HepG2 (cell line): ENCODE data around the gene ARIH2. TPM values are rescaled to one million over a fixed set of nuclear protein-coding genes. Genes with fewer than 3 reads are reported as not detected.
A peak's percentile ranks its signal among the peaks of the same experiment; 100 is the strongest.

Experiments used
- AKAP8 ChIP-seq: sonication (generic); formaldehyde crosslinking; IDR thresholded peaks from 2 replicates; pipeline ENCODE4 v1.5.1; 2020; ENCODE audit warnings: mild to moderate bottlenecking, missing genetic modification reagents
- ASH2L ChIP-seq: fragments of 300-600, 200-600 bp; sonication (generic); IDR thresholded peaks from 2 replicates; pipeline ENCODE4 v1.7.0; 2017; ENCODE audit warnings: low read depth, mild to moderate bottlenecking, moderate library complexity, mixed read lengths, low read length; ENCODE audit not compliant: insufficient read length
- ATF4 ChIP-seq, 2 experiments: fragments of 450-650 bp in 1 of 2; sonication (generic) in 1 of 2; formaldehyde crosslinking; IDR thresholded peaks; 2 replicates each; pipeline versions ENCODE4 v1.5.0 to v1.8.0; 2020 to 2022; ENCODE audit warnings: mild to moderate bottlenecking in 1 of 2, missing genetic modification reagents in 1 of 2
- ATF5 ChIP-seq: sonication (generic); formaldehyde crosslinking; IDR thresholded peaks from 2 replicates; pipeline ENCODE4 v1.4.0; 2020; ENCODE audit warnings: mild to moderate bottlenecking, low read depth, missing genetic modification reagents
- HMGA1 ChIP-seq: sonication (generic); formaldehyde crosslinking; conservative IDR thresholded peaks from 2 replicates; pipeline ENCODE4 v1.4.0; 2020; ENCODE audit warnings: missing genetic modification reagents
- HOXA3 ChIP-seq: sonication (generic); formaldehyde crosslinking; IDR thresholded peaks from 2 replicates; pipeline ENCODE4 v1.5.0; 2020; ENCODE audit warnings: missing genetic modification reagents
- KAT7 ChIP-seq: IDR thresholded peaks from 2 replicates; pipeline ENCODE4 v1.6.1; 2018; ENCODE audit warnings: borderline replicate concordance, missing compliant biosample characterization
- KDM5B ChIP-seq: sonication (generic); formaldehyde crosslinking; IDR thresholded peaks from 2 replicates; pipeline ENCODE4 v1.4.0; 2020; ENCODE audit warnings: missing genetic modification reagents, mild to moderate bottlenecking, borderline replicate concordance
- KLF12 ChIP-seq: sonication (generic); formaldehyde crosslinking; IDR thresholded peaks from 2 replicates; pipeline ENCODE4 v1.4.0; 2020; ENCODE audit warnings: missing genetic modification reagents, borderline replicate concordance
- KMT2A ChIP-seq: sonication (generic); formaldehyde crosslinking; IDR thresholded peaks from 2 replicates; pipeline ENCODE4 v1.4.0; 2020; ENCODE audit warnings: missing genetic modification reagents
- MTA3 ChIP-seq: sonication (generic); formaldehyde crosslinking; IDR thresholded peaks from 2 replicates; pipeline ENCODE4 v1.4.0; 2020; ENCODE audit warnings: missing genetic modification reagents
- PAF1 ChIP-seq: IDR thresholded peaks from 2 replicates; pipeline ENCODE4 v1.6.1; 2016; ENCODE audit warnings: missing genetic modification reagents, missing compliant biosample characterization
- PBX2 ChIP-seq: IDR thresholded peaks from 2 replicates; pipeline ENCODE4 v1.6.1; 2016; ENCODE audit warnings: control low read depth
- PLRG1 ChIP-seq: fragments of 450-650 bp; conservative IDR thresholded peaks from 2 replicates; pipeline ENCODE4 v1.6.1; 2016
- RBM39 ChIP-seq: fragments of 200-400 bp; formaldehyde crosslinking; IDR thresholded peaks from one replicate; pipeline ENCODE4 v1.6.1; 2018; ENCODE audit warnings: antibody characterized with exemption, mild to moderate bottlenecking, low read depth, low read length; ENCODE audit not compliant: poor library complexity, severe bottlenecking
- RFX5 ChIP-seq: IDR thresholded peaks from 2 replicates; pipeline ENCODE4 v1.6.1; 2011; ENCODE audit warnings: low read depth, low read length, improper control_type of control experiment
- YEATS4 ChIP-seq: sonication (generic); formaldehyde crosslinking; IDR thresholded peaks from 2 replicates; pipeline ENCODE4 v1.4.0; 2020; ENCODE audit warnings: missing genetic modification reagents, borderline replicate concordance
- ZHX1 ChIP-seq: sonication (generic); formaldehyde crosslinking; IDR thresholded peaks from 2 replicates; pipeline ENCODE4 v1.8.1; 2022; ENCODE audit warnings: low read depth, mild to moderate bottlenecking, missing genetic modification reagents
- ZNF12 ChIP-seq: sonication (generic); formaldehyde crosslinking; IDR thresholded peaks from 2 replicates; pipeline ENCODE4 v1.5.0; 2020; ENCODE audit warnings: missing genetic modification reagents
- ZNF280B ChIP-seq: sonication (generic); formaldehyde crosslinking; IDR thresholded peaks from 2 replicates; pipeline ENCODE4 v1.5.0; 2020; ENCODE audit warnings: missing genetic modification reagents, mild to moderate bottlenecking, borderline replicate concordance
- ZNF569 ChIP-seq: sonication (generic); formaldehyde crosslinking; IDR thresholded peaks from 2 replicates; pipeline ENCODE4 v1.5.0; 2020; ENCODE audit warnings: mild to moderate bottlenecking, missing genetic modification reagents, moderate library complexity, borderline replicate concordance
- ZNF619 ChIP-seq: sonication (generic); formaldehyde crosslinking; IDR thresholded peaks from 2 replicates; pipeline ENCODE4 v1.4.0; 2020; ENCODE audit warnings: mild to moderate bottlenecking, missing genetic modification reagents
- ZNF713 ChIP-seq: sonication (generic); formaldehyde crosslinking; IDR thresholded peaks from 2 replicates; pipeline ENCODE4 v1.4.0; 2020; ENCODE audit warnings: mild to moderate bottlenecking, missing genetic modification reagents
- polyA plus RNA-seq, 8 experiments: library from polyadenylated mRNA; depleted of rRNA in 3 of 8; stranded (reverse) in 7 of 8; unstranded in 1 of 8; fragments of >200 nt; fragmentation: Illumina TruSeq in 4 of 8; extraction: Trizol in 4 of 8; gene quantifications; 2 replicates each; pipeline versions ENCODE4 v1.2.1 to v1.2.3, GENCODE V29; 2011 to 2016; ENCODE audit warnings: low read depth in 4 of 8, missing spikeins in 1 of 8, mixed read lengths in 1 of 8; ENCODE audit not compliant: insufficient read depth in 1 of 8
- total RNA-seq, 5 experiments: library from RNA; depleted of rRNA; stranded (reverse); fragments of >200 nt; fragmentation: Illumina TruSeq; extraction: Trizol; gene quantifications; 2 replicates each; pipeline ENCODE4 v1.2.3, GENCODE V29; 2016; ENCODE audit warnings: low read depth in 1 of 5

ARIH2 gene
- total and polyA plus RNA-seq, 2 of the 13 experiments (the other 11 are each of a cell fraction or from before 2014, with no cell fraction given), result 64.8 to 83.3 TPM

- no peak; the same call in 1 of the 2 replicates for TF ChIP-seq YEATS4
- TF ChIP-seq ZNF569 (CRISPR knock-in tag), result no peak
- no peak for TF ChIP-seq HOXA3
- TF ChIP-seq PLRG1, result no peak
- no peak for TF ChIP-seq ZHX1 (CRISPR knock-in tag)
- TF ChIP-seq ZNF12 (CRISPR knock-in tag), result no peak
- no peak; the same call in 1 of the 2 replicates for TF ChIP-seq ZNF280B (CRISPR knock-in tag)
- no peak for TF ChIP-seq KMT2A (CRISPR knock-in tag)
- TF ChIP-seq KLF12 (CRISPR knock-in tag), result 0 out of 2 replicates have a peak, but pooled peaks have one; percentile 26
- no peak for TF ChIP-seq KDM5B
- TF ChIP-seq HMGA1 (CRISPR knock-in tag), result no peak
- TF ChIP-seq PBX2 (CRISPR knock-in tag), result no peak
- TF ChIP-seq PAF1 (CRISPR knock-in tag), result 0 out of 2 replicates have a peak, but pooled peaks have one; percentile 2
- no peak for TF ChIP-seq ATF5 (CRISPR knock-in tag)
- no peak for TF ChIP-seq ATF4 (CRISPR knock-in tag; IDR thresholded peaks at IDR 0.05)
- TF ChIP-seq RFX5, result no peak
- TF ChIP-seq ASH2L, result no peak
- TF ChIP-seq AKAP8 (CRISPR knock-in tag), result no peak
- no peak for TF ChIP-seq RBM39
- no peak for TF ChIP-seq ZNF713 (CRISPR knock-in tag)
- TF ChIP-seq MTA3, result no peak
- no peak for TF ChIP-seq KAT7 (CRISPR knock-in tag)
- no peak for TF ChIP-seq ZNF619
These were observed 98.8 kb downstream of the ARIH2 start (continued) for GRCh38 chr3:49017229-49017970.
